Midbrain (tissue), 1 donor: ENCODE measurements around the gene BMPR1B.

Experiments
- DNase-seq: peaks from one replicate; lab custom pipeline; 2025; lab: John Stamatoyannopoulos, UW

The BMPR1B gene

GRCh38 chr4:94757192-94758140 lies at the start of gene BMPR1B:
Gene BMPR1B, plus strand, starts transcription at chr4:94757955. Its CDS starts 346,470 bp downstream, at chr4:95104425.
- DNase-seq = peak; percentile 22

- DNase-seq = no peak
Measured at GRCh38 chr4:94711635-94712034, 46.1 kb upstream of the BMPR1B start.

GRCh38 chr4:94714365-94715160 lies 43.2 kb upstream of the BMPR1B start:
- DNase-seq = no peak

GRCh38 chr4:94715726-94716125 lies 42.0 kb upstream of the BMPR1B start:
- no peak for DNase-seq

- DNase-seq = no peak
Measured at GRCh38 chr4:94721310-94721709, 36.4 kb upstream of the BMPR1B start.

- DNase-seq = no peak
Measured at GRCh38 chr4:94722270-94722669, 35.5 kb upstream of the BMPR1B start.

- no peak for DNase-seq
Measured at GRCh38 chr4:94722748-94723147, 35.0 kb upstream of the BMPR1B start.

GRCh38 chr4:94724016-94724790 lies 33.6 kb upstream of the BMPR1B start:
- no peak for DNase-seq

- no peak for DNase-seq
Measured at GRCh38 chr4:94726524-94727123, 31.1 kb upstream of the BMPR1B start.

GRCh38 chr4:94728056-94728766 lies 29.5 kb upstream of the BMPR1B start:
- DNase-seq = no peak

GRCh38 chr4:94732358-94732698 lies 25.4 kb upstream of the BMPR1B start:
- no peak for DNase-seq

GRCh38 chr4:94739741-94740140 lies 18.0 kb upstream of the BMPR1B start:
- no peak for DNase-seq

- no peak for DNase-seq
Measured at GRCh38 chr4:94741304-94741703, 16.5 kb upstream of the BMPR1B start.

- DNase-seq = no peak
Measured at GRCh38 chr4:94743838-94744237, 13.9 kb upstream of the BMPR1B start.

- no peak for DNase-seq
Measured at GRCh38 chr4:94744850-94745249, 12.9 kb upstream of the BMPR1B start.

GRCh38 chr4:94746746-94747145 lies 11.0 kb upstream of the BMPR1B start:
- no peak for DNase-seq

GRCh38 chr4:94758141-94758699 lies 465 bp downstream of the BMPR1B start:
- DNase-seq = no peak

- DNase-seq = no peak
Measured at GRCh38 chr4:94758700-94759399, 1.1 kb downstream of the BMPR1B start.

- DNase-seq = no peak
Measured at GRCh38 chr4:94759767-94760211, 2.0 kb downstream of the BMPR1B start.

GRCh38 chr4:94762326-94762725 lies 4.6 kb downstream of the BMPR1B start:
- no peak for DNase-seq
